Measurements from ENCODE around the gene POLD2.
"Not testable (repeated sequence)": the region's sequence is repeated elsewhere in the genome, so short reads cannot be mapped to it uniquely, and the experiment has no call there.

Gene POLD2

DNA sequence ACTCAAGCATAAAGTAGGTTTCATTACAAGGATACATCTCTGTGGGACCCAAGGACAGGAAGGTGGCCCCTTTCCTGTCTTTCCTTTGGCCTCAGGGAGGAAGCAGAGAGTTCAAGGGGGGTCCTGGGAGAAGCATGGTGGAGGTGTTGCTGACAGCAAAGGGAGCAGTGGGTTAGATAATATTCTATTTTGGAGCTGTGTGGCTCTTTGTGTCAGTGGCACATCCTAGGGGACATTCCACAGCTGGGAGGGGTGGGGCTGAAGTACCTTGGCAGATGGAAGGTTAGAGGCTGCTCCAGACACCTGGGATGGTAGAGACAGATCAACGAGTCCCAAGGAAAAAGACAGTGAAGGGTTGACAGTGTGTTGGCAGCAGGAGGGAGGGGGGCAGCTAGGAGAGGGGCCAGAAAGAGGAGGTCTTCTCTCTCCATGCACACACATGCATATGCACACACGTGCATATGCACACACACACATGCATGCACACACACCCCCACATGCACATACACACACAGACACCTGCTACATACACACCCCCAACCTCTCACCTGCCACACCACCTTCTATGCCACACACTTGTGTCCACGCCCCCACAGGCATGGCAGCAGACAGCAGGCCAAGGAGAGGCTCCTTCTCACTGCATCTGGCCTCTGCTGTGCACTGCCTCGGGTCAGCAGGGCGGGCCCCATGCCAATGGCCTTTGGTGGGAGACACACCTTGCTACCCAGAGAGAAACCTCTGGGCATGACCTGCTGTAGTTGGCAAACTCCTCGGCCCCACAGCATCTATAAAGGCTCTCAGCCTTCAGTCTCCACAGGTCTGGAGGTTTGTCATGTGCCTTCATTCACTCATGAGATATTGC lies 5.6 kb upstream of the POLD2 start:
- in situ Hi-C loops (cut with MboI; ENCODE audit: low pct_unique_long_range_greater_than_20kb, low sequenced_read_pairs, unreplicated experiment): no loop called here
- TF ChIP-seq, protein P1, sequence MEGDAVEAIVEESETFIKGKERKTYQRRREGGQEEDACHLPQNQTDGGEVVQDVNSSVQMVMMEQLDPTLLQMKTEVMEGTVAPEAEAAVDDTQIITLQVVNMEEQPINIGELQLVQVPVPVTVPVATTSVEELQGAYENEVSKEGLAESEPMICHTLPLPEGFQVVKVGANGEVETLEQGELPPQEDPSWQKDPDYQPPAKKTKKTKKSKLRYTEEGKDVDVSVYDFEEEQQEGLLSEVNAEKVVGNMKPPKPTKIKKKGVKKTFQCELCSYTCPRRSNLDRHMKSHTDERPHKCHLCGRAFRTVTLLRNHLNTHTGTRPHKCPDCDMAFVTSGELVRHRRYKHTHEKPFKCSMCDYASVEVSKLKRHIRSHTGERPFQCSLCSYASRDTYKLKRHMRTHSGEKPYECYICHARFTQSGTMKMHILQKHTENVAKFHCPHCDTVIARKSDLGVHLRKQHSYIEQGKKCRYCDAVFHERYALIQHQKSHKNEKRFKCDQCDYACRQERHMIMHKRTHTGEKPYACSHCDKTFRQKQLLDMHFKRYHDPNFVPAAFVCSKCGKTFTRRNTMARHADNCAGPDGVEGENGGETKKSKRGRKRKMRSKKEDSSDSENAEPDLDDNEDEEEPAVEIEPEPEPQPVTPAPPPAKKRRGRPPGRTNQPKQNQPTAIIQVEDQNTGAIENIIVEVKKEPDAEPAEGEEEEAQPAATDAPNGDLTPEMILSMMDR (IDR thresholded peaks at IDR 0.05; ENCODE audit: extremely low read depth, insufficient read depth, missing control alignments): no peak
- no peak for DNase-seq (ENCODE audit: low spot score)

DNA sequence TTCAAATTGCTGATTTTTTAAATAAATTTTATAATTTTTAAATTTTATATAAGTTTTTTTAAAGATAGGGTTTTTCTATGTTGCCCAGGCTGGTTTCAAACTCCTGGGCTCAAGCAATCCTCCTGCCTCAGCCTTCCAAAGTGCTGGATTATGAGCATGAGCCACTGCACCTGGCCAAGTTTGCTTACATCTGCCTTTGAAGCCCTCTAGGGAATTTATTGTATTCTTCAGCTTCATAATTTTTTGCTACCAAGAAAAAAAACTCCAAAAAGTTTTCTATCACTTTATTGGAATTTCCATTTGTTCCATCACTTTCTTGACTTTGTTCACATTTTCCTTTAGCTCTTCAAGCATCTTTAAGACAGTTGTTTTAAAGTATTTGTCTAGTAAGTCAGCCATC lies 3.8 kb upstream of the POLD2 start:
- TF ChIP-seq, protein P1 (IDR thresholded peaks at IDR 0.05; ENCODE audit: extremely low read depth, insufficient read depth, missing control alignments): no peak
- in situ Hi-C loops (cut with MboI; ENCODE audit: low pct_unique_long_range_greater_than_20kb, low sequenced_read_pairs, unreplicated experiment): no loop called here
- DNase-seq (ENCODE audit: low spot score): no peak

DNA sequence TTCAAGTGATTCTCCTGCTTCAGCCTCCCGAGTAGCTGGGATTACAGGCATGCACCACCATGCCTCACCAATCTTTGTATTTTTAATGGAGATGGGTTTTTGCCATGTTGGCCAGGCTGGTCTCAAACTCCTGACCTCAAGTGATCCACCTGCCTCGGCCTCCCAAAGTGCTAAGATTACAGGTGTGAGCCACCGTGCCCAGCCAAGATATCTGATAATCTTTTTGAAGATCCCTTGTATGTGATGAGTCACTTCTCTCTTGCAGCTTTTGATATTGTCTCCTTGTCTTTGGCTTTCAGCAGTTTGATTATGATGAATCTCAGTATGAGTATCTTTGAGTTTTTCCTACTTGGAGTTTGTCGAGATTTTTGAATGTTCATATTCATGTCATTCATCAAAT lies 3.2 kb upstream of the POLD2 start:
- DNase-seq (ENCODE audit: low spot score); in situ Hi-C loops (cut with MboI; ENCODE audit: low pct_unique_long_range_greater_than_20kb, low sequenced_read_pairs, unreplicated experiment): not testable (repeated sequence)

DNA sequence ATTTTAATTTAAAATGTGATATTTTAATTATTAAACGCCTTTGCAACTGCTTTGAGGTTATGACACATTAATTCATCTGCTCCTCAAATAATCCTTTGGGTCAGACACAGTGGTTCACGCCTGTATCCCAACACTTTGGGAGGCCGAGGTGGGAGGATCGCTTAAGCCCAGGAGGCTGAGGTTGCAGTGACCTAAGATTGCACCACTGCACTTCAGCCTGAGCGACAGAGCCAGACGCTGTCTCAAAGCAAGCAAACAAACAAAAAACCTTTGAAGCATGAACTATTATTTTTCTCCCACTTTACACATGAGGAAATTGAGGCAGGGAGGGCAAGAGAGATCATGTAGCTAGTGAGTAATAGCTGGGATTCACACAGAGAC lies 1.5 kb upstream of the POLD2 start:
- in situ Hi-C loops (cut with MboI; ENCODE audit: low pct_unique_long_range_greater_than_20kb, low sequenced_read_pairs, unreplicated experiment): no loop called here
- TF ChIP-seq, protein P1 (IDR thresholded peaks at IDR 0.05; ENCODE audit: extremely low read depth, insufficient read depth, missing control alignments): no peak
- no peak for DNase-seq (ENCODE audit: low spot score)

DNA sequence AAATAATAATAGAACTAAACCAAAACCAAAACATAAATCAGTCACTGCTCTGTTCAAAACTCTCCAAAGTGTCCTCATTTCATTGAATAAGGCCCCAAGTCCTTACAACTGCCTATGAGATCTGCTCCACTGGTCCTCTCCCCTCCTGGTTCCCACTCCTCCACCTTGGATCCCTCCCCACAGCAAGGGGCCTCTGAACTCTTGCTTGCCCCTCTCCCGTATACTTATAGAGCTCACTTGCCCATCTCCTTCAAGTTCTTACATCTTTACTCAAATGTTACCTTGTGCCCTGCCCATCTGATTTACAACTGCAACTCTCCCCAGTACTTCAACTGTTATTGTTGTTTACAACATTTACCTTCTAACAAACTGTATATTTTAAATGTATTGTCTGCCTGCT lies 819 bp downstream of the POLD2 start:
- in situ Hi-C loops (cut with MboI; ENCODE audit: low pct_unique_long_range_greater_than_20kb, low sequenced_read_pairs, unreplicated experiment): no loop called here
- no peak for DNase-seq (ENCODE audit: low spot score)
- TF ChIP-seq, protein P1 (IDR thresholded peaks at IDR 0.05; ENCODE audit: extremely low read depth, insufficient read depth, missing control alignments): no peak

DNA sequence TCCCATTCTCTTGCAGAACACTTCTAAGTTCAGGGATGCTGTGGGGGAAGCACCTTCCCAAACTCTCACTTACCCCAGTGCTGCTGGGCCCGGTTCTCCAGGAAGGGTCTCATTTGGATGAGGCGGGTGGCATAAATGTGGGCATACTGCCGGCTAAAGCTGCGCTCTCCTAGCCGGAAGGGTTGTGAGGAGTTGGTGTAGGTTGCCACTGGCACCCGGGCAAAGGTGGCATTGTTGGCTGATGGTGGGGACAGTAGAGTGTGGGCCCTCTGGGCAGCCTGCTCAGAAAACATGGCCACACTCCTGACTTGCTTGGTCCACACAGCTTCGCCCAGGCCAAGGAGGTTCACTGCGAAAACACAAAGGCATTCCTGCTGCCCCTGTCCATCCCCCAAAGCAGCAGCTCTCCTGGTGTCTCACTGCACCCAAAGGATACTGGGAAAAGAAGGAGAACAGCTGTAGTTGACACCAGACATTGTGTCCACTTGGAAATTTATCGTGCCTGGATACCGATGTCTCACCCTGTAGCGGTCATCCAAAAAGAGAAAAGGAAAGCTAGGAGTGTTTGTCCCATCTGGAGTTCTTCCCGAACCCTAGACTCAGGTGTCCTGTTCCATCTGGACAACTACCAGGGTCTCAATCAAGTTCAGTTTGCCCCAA lies 1.5 kb downstream of the POLD2 start:
- in situ Hi-C loops (cut with MboI; ENCODE audit: low pct_unique_long_range_greater_than_20kb, low sequenced_read_pairs, unreplicated experiment): no loop called here
- no peak for DNase-seq (ENCODE audit: low spot score)
- TF ChIP-seq, protein P1 (IDR thresholded peaks at IDR 0.05; ENCODE audit: extremely low read depth, insufficient read depth, missing control alignments): no peak

DNA sequence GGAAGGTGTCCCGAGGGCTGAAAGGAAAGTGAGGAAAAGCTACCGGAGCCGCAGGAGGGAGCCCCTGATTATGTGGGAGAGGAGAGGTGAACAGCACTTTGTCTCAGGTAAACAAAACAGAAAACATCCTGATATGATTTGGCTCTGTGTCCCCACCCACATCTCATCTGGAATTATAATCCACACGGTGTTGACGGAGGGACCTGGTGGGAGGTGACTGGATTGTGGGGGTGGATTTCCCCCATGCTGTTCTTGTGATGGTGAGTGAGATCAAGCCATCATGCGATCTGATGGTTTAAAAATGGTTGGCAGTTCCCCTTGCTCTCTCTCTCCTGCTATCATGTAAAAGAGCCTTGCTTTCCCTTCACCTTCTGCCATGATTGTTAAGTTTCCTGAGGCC lies 3.0 kb downstream of the POLD2 start:
- TF ChIP-seq, protein P1 (IDR thresholded peaks at IDR 0.05; ENCODE audit: extremely low read depth, insufficient read depth, missing control alignments): no peak
- no peak for DNase-seq (ENCODE audit: low spot score)
- in situ Hi-C loops (cut with MboI; ENCODE audit: low pct_unique_long_range_greater_than_20kb, low sequenced_read_pairs, unreplicated experiment): no loop called here
